OCI-LY7 (cell line): Measurements from ENCODE around the gene TADA2B.

Experiments used
- CTCF ChIP-seq: fragments of 200-600 bp; sonication (generic); conservative IDR thresholded peaks from 2 replicates; pipeline ENCODE4 v1.5.1; 2014; ENCODE audit warnings: mild to moderate bottlenecking, antibody characterized with exemption, low read length, moderate library complexity, mixed read lengths
- EZH2phosphoT487 ChIP-seq: fragments of 200-600 bp; sonication (generic); IDR thresholded peaks from 2 replicates; pipeline ENCODE4 v1.6.1; 2018; ENCODE audit warnings: low read depth, borderline replicate concordance, mild to moderate bottlenecking, mixed run types, antibody characterized with exemption, low read length, moderate library complexity, mixed read lengths

GRCh38 chr4:7040765-7041164 lies 2.4 kb upstream of the TADA2B start:
- TF ChIP-seq CTCF, result no peak
- TF ChIP-seq EZH2phosphoT487, result no peak
